ENCODE measurements around the gene EVL. TPM values are rescaled to one million over a fixed set of nuclear protein-coding genes. Genes with fewer than 3 reads are reported as not detected.

EVL gene
- total RNA-seq = 24.6 and 69.2 TPM in 2 replicates

- TF ChIP-seq CTCF (conservative IDR thresholded peaks at IDR 0.05; ENCODE audit: low read depth, low read length) = no peak
- no peak for DNase-seq (ENCODE audit: low read depth)
- H3K4me3 ChIP-seq (ENCODE audit: low read depth, low read length) = no peak within 1 kb of the TSS
These were observed at the start of gene EVL for GRCh38 chr14:100065111-100065871. Gene EVL, plus strand, starts transcription at chr14:100065422. Its CDS starts 79 bp downstream, at chr14:100065501.

- no peak overlapping the region for H3K4me3 ChIP-seq (ENCODE audit: low read depth, low read length)
- no peak for DNase-seq (ENCODE audit: low read depth)
- TF ChIP-seq CTCF (conservative IDR thresholded peaks at IDR 0.05; ENCODE audit: low read depth, low read length) = no peak
These were observed 47.7 kb upstream of the EVL start for GRCh38 chr14:100017553-100017952.

GRCh38 chr14:100018054-100018453 lies 47.2 kb upstream of the EVL start:
- no peak overlapping the region for H3K4me3 ChIP-seq (ENCODE audit: low read depth, low read length)
- no peak for TF ChIP-seq CTCF (conservative IDR thresholded peaks at IDR 0.05; ENCODE audit: low read depth, low read length)
- DNase-seq (ENCODE audit: low read depth) = no peak

- no peak for TF ChIP-seq CTCF (conservative IDR thresholded peaks at IDR 0.05; ENCODE audit: low read depth, low read length)
- H3K4me3 ChIP-seq (ENCODE audit: low read depth, low read length) = no peak overlapping the region
- DNase-seq (ENCODE audit: low read depth) = no peak
These were observed 46.7 kb upstream of the EVL start for GRCh38 chr14:100018482-100018881.

- no peak for TF ChIP-seq CTCF (conservative IDR thresholded peaks at IDR 0.05; ENCODE audit: low read depth, low read length)
- DNase-seq (ENCODE audit: low read depth) = no peak
- no peak overlapping the region for H3K4me3 ChIP-seq (ENCODE audit: low read depth, low read length)
These were observed 46.0 kb upstream of the EVL start for GRCh38 chr14:100019156-100019744.

- no peak overlapping the region for H3K4me3 ChIP-seq (ENCODE audit: low read depth, low read length)
- DNase-seq (ENCODE audit: low read depth) = no peak
- TF ChIP-seq CTCF (conservative IDR thresholded peaks at IDR 0.05; ENCODE audit: low read depth, low read length) = no peak
These were observed 44.6 kb upstream of the EVL start for GRCh38 chr14:100020629-100021028.
